RWPE2 (cell line): ENCODE results near the gene CDIP1.
A peak's percentile ranks its signal among the peaks of the same experiment; 100 is the strongest.

ENCODE experiments used
- ATAC-seq: fragments of 200-7000 bp; cut with Tn5 transposase; 3 replicates; pipeline ENCODE4 v1.9.1; 2021; ENCODE audit warnings: low read depth
- DNase-seq: peaks from one replicate; pipeline ENCODE4 v3.0.0-alpha.2; 2020; ENCODE audit warnings: low spot score
- H3K27ac ChIP-seq: fragments of 450-650 bp; 2 replicates; pipeline ENCODE4 v1.5.1; 2017; ENCODE audit warnings: mild to moderate bottlenecking; ENCODE audit not compliant: poor library complexity, severe bottlenecking
- H3K27me3 ChIP-seq: fragments of 250-450 bp; sonication (Bioruptor Pico); 2 replicates; pipeline ENCODE4 v1.5.1; 2021; ENCODE audit warnings: mild to moderate bottlenecking, moderate library complexity; ENCODE audit not compliant: insufficient read depth, poor library complexity, severe bottlenecking
- H3K36me3 ChIP-seq: fragments of 250-450 bp; sonication (Bioruptor Pico); 2 replicates; pipeline ENCODE4 v1.5.1; 2020; ENCODE audit warnings: low read depth, mild to moderate bottlenecking, moderate library complexity
- H3K4me1 ChIP-seq: fragments of 250-450 bp; sonication (Bioruptor Pico); 2 replicates; pipeline ENCODE4 v1.5.1; 2021; ENCODE audit warnings: mild to moderate bottlenecking, moderate library complexity; ENCODE audit not compliant: insufficient read depth, poor library complexity, severe bottlenecking
- H3K4me3 ChIP-seq: fragments of 250-450 bp; sonication (Bioruptor Pico); 2 replicates; pipeline ENCODE4 v1.5.1; 2021; ENCODE audit warnings: mild to moderate bottlenecking, moderate library complexity; ENCODE audit not compliant: severe bottlenecking
- H3K9me3 ChIP-seq: fragments of 250-450 bp; sonication (Bioruptor Pico); 2 replicates; pipeline ENCODE4 v1.5.1; 2021; ENCODE audit warnings: mild to moderate bottlenecking, moderate library complexity; ENCODE audit not compliant: severe bottlenecking
- TF ChIP-seq, protein P1 (sequence below): fragments of 450-650 bp; IDR thresholded peaks from one replicate; pipeline ENCODE4 v1.5.1; 2017; ENCODE audit warnings: mild to moderate bottlenecking, moderate library complexity; ENCODE audit not compliant: poor library complexity, severe bottlenecking

CDIP1 gene

DNA sequence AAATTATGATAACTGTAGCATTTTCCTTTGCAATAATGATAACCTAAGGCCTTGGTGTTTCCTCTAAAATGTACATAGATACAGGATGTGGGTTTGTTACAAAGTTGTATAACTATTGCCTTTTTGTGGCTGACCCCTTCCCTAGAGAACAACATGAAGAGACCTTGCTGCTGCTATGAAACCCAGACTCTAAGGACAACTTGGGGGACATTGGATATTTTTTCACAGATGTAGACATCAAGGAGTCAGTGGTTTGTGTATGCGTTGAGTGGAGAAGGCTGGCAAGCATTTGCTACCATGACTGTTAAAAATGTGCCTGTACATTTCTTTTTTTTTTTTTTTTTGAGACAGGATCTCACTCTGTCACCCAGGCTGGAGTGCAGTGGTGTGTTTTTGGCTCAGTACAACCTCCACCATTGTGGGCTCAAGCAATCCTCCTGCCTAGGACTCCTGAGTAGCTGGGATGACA is 50.0 kb downstream of the CDIP1 start:
- Histone ChIP-seq H3K9me3 (no peaks in the 10 kb centered on the region), H3K4me3 (no peak overlapping the region), H3K27me3 (no peaks in the 10 kb centered on the region), H3K27ac (peak overlapping the region; percentile 91), H3K36me3 (peaks cover 66% of the 10 kb centered on the region), H3K4me1 (peaks cover 22% of the 10 kb centered on the region)
- ATAC-seq (peak; percentile 40; the same call in 2 of the 3 replicates), DNase-seq (no peak)
- TF ChIP-seq, protein P1, sequence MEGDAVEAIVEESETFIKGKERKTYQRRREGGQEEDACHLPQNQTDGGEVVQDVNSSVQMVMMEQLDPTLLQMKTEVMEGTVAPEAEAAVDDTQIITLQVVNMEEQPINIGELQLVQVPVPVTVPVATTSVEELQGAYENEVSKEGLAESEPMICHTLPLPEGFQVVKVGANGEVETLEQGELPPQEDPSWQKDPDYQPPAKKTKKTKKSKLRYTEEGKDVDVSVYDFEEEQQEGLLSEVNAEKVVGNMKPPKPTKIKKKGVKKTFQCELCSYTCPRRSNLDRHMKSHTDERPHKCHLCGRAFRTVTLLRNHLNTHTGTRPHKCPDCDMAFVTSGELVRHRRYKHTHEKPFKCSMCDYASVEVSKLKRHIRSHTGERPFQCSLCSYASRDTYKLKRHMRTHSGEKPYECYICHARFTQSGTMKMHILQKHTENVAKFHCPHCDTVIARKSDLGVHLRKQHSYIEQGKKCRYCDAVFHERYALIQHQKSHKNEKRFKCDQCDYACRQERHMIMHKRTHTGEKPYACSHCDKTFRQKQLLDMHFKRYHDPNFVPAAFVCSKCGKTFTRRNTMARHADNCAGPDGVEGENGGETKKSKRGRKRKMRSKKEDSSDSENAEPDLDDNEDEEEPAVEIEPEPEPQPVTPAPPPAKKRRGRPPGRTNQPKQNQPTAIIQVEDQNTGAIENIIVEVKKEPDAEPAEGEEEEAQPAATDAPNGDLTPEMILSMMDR, result no peak

DNA sequence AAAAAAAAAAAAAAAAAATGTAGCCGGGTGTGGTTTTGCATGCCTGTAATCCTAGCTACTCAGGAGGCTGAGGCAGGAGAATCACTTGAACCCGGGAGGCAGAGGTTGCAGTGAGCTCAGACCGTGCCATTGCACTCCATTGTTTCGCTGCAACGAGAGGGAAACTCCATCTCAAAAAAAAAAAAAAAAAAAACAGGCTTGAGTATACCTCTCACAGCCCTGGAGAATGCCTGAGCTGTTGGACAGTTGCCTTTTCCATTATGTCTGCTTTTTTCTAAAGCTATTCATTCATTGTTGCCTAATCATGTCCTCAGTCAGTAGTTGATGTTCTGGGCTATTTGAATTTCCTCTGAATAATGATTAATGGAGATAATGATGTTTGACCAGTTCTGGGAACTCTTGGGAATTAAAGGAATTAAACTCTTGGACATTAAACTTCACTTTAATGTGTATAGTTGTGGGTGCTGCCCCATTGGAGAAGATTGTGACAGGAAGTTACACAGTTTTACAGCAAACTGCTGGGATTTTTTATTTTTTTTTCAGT is 50.5 kb downstream of the CDIP1 start:
- H3K4me3 ChIP-seq, result no peak overlapping the region
- H3K27me3 ChIP-seq, result no peaks in the 10 kb centered on the region
- TF ChIP-seq, protein P1, result no peak
- ATAC-seq (peak; percentile 64; the same call in 2 of the 3 replicates), DNase-seq (no peak)
- no peaks in the 10 kb centered on the region for H3K9me3 ChIP-seq
- peaks cover 22% of the 10 kb centered on the region for H3K4me1 ChIP-seq
- peaks cover 68% of the 10 kb centered on the region for H3K36me3 ChIP-seq
- peak overlapping the region; percentile 91 for H3K27ac ChIP-seq

DNA sequence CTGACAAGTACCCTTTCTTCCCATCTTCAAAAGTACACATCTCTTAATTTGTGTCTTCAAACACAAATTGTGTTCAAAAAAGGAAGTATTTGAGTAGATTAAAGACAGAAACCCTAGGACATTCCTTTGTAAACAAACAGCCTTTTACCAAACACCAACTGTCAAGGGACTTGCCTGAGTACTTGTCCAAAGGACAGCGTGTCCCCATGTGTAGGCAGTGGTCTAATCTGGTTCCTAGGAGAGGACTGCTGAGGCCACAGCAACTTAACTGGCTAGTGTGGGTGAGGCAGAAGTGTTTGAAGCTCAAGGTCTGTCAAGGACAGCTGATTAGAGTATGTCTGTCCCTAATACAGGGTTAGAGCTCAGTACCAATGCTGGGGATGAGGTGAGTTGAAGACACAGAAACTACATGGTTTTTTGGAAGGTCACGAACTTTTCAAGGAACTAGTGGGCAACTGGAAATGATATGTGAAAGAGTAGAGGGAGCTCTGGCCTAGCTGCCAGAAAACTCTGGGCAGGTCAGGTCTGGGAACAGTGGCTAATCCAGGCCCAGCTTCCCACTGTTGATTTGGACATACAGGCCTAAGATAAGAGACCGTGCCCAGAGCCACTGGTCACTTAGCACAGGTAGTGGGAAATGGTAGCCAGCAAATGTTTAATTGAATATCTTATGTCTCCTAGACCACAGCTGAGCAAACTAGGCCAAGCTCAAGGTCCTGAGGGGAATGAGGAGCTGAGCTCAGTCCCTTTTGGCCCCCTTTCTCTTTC is 52.3 kb downstream of the CDIP1 start:
- Histone ChIP-seq H3K9me3 (no peaks in the 10 kb centered on the region), H3K27ac (peak overlapping the region; percentile 91), H3K4me3 (no peak overlapping the region), H3K27me3 (no peaks in the 10 kb centered on the region), H3K36me3 (peaks cover 76% of the 10 kb centered on the region), H3K4me1 (peaks cover 37% of the 10 kb centered on the region)
- ATAC-seq, result no peak
- TF ChIP-seq, protein P1, result no peak
- DNase-seq, result no peak

DNA sequence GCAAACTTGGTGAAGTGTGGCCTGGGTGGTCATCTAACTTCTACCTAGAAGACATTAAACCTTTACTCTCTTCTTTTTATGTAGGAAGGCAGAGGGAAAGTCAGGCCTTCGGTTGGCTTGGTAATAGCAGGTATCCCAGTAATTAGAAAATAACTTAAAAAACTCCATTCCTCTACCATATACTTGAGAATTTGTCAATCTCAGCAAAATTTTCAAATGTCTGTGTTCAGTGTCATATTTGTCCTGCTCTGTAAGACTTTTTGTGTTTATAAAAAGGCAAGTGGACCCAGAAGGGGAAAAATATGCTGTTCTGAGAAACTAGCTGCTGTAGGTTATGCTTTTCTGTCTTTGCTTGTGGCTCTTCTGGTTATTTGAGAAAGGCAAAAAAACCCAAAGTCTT is 56.6 kb downstream of the CDIP1 start:
- H3K27me3 ChIP-seq, result no peaks in the 10 kb centered on the region
- H3K27ac ChIP-seq, result peak overlapping the region; percentile 9
- no peaks in the 10 kb centered on the region for H3K9me3 ChIP-seq
- peaks cover 61% of the 10 kb centered on the region for H3K36me3 ChIP-seq
- TF ChIP-seq, protein P1, result no peak
- ATAC-seq, result no peak
- DNase-seq, result no peak
- peaks cover 26% of the 10 kb centered on the region for H3K4me1 ChIP-seq
- H3K4me3 ChIP-seq, result no peak overlapping the region

DNA sequence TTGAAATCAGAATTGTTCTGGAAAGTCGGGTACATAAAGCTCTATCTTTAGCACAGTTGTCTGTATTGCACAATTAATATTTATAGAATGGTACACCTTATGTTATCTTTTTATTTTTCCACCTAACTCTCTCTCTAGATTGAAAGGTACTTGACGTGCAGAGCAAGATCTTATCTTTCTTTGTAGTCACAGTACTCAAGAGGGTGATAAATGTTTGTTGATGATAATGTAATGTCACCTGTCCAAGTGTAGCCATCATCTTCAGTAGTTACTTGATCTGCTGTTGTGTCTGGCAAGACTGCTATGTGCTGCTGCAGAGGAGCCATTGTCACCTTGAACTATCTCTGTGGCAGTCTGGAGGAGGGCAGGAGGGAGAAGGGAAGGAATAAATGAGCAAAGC is 57.0 kb downstream of the CDIP1 start:
- no peak overlapping the region for H3K4me3 ChIP-seq
- TF ChIP-seq, protein P1, result no peak
- H3K4me1 ChIP-seq, result peaks cover 26% of the 10 kb centered on the region
- peak overlapping the region; percentile 9 for H3K27ac ChIP-seq
- peaks cover 57% of the 10 kb centered on the region for H3K36me3 ChIP-seq
- no peaks in the 10 kb centered on the region for H3K9me3 ChIP-seq
- no peak for DNase-seq
- no peaks in the 10 kb centered on the region for H3K27me3 ChIP-seq
- no peak for ATAC-seq
